ENCODE results near the gene TMEM91. TPM values are rescaled to one million over a fixed set of nuclear protein-coding genes. Genes with fewer than 3 reads are reported as not detected.

Gene TMEM91
- total and polyA plus RNA-seq, 9 of the 15 experiments (the other 6 are each of a cell fraction or from before 2014, with no cell fraction given): 1.2 to 5.2 (median 2.7) TPM

DNA sequence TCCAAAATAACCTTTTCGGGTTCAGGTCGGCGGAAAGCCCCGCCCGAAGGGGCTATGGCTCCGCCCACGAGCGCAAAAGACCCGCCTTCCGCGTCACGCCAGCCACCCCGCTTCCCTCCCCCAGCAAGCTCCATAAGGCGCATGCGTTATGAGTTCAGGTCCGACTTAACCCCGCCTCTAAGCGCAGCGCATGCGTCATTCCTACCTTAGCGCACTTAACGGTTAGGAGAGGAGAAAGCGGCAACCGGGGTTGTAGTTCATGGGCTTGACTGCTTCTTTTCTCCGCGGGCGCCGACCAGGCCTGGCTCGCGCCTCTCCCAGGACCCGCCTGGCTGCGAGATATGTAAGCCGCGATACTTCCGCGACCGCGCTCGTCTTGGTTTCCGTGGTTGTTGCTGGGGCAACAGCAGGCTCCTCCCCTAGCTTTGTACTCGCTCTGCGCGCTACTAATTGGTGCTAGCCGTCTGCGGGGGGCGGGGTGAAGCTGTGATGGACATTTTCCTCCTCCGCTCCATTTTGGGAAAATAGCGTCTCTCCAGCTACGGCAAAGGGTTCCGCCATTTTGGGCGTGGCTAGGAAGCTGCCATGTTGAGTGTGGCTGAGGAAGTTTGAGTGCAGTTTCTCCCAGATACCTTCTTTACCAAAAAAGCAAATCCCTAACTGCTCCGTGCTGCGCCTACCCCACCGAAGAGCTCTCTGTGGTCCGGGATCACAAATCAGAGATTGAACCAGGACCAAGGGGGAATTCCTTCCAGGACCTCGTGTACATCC lies 12.4 kb upstream of the TMEM91 start, which contains the start of gene B9D2 (continued):
- TF ChIP-seq EP400 (IDR thresholded peaks at IDR 0.05): peak; percentile 76
- no peak for TF ChIP-seq ZNF699 (CRISPR knock-in tag; IDR thresholded peaks at IDR 0.05; ENCODE audit: insufficient replicate concordance)
- peak; percentile 45 for TF ChIP-seq CCNT2 (IDR thresholded peaks at IDR 0.05; ENCODE audit: borderline replicate concordance, extremely low read depth, insufficient read length, low read depth, low read length)
- TF ChIP-seq RB1 (IDR thresholded peaks at IDR 0.05; ENCODE audit: low read depth): no peak
- no peak for TF ChIP-seq POLR3G (IDR thresholded peaks at IDR 0.05; ENCODE audit: extremely low read depth, insufficient read length, insufficient replicate concordance)
- TF ChIP-seq L3MBTL2 (IDR thresholded peaks at IDR 0.05): no peak
- TF ChIP-seq CSDE1 (IDR thresholded peaks at IDR 0.05): peak; percentile 85 to 94
- TF ChIP-seq NBN (IDR thresholded peaks at IDR 0.05; ENCODE audit: low read depth): no peak
- TF ChIP-seq ERF (CRISPR knock-in tag; IDR thresholded peaks at IDR 0.05): 0 out of 2 replicates have a peak, but pooled peaks have one; percentile 10
- TF ChIP-seq ZNF263 (CRISPR knock-in tag; IDR thresholded peaks at IDR 0.05; ENCODE audit: borderline replicate concordance): no peak; the same call in 1 of the 2 replicates
- TF ChIP-seq CBX3 (IDR thresholded peaks at IDR 0.05; ENCODE audit: borderline replicate concordance in 1 of 2, low read length in 2 of 2): no peak
- no peak for TF ChIP-seq PPARD (CRISPR knock-in tag; IDR thresholded peaks at IDR 0.05)
- TF ChIP-seq, protein P1, sequence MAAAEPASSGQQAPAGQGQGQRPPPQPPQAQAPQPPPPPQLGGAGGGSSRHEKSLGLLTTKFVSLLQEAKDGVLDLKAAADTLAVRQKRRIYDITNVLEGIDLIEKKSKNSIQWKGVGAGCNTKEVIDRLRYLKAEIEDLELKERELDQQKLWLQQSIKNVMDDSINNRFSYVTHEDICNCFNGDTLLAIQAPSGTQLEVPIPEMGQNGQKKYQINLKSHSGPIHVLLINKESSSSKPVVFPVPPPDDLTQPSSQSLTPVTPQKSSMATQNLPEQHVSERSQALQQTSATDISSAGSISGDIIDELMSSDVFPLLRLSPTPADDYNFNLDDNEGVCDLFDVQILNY (CRISPR knock-in tag; IDR thresholded peaks at IDR 0.05): no peak
- TF ChIP-seq, protein P2, sequence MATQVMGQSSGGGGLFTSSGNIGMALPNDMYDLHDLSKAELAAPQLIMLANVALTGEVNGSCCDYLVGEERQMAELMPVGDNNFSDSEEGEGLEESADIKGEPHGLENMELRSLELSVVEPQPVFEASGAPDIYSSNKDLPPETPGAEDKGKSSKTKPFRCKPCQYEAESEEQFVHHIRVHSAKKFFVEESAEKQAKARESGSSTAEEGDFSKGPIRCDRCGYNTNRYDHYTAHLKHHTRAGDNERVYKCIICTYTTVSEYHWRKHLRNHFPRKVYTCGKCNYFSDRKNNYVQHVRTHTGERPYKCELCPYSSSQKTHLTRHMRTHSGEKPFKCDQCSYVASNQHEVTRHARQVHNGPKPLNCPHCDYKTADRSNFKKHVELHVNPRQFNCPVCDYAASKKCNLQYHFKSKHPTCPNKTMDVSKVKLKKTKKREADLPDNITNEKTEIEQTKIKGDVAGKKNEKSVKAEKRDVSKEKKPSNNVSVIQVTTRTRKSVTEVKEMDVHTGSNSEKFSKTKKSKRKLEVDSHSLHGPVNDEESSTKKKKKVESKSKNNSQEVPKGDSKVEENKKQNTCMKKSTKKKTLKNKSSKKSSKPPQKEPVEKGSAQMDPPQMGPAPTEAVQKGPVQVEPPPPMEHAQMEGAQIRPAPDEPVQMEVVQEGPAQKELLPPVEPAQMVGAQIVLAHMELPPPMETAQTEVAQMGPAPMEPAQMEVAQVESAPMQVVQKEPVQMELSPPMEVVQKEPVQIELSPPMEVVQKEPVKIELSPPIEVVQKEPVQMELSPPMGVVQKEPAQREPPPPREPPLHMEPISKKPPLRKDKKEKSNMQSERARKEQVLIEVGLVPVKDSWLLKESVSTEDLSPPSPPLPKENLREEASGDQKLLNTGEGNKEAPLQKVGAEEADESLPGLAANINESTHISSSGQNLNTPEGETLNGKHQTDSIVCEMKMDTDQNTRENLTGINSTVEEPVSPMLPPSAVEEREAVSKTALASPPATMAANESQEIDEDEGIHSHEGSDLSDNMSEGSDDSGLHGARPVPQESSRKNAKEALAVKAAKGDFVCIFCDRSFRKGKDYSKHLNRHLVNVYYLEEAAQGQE (IDR thresholded peaks at IDR 0.05; ENCODE audit: borderline replicate concordance): no peak
- TF ChIP-seq, protein P2 (CRISPR knock-in tag; IDR thresholded peaks at IDR 0.05; ENCODE audit: low read depth): peak; percentile 78; the same call in 1 of the 2 replicates
- TF ChIP-seq RBBP5 (IDR thresholded peaks at IDR 0.05; ENCODE audit: borderline replicate concordance, insufficient read depth, low read length, poor library complexity, severe bottlenecking): peak; percentile 63
- no peak for TF ChIP-seq ZNF551 (CRISPR knock-in tag; IDR thresholded peaks at IDR 0.05)

Measured in K562 (cell line).